Stimulated activated CD4-positive, alpha-beta T cell treated with anti-CD3 and anti-CD28 coated beads, Interleukin-4, amount 100 ng/mL, for 4 hours (primary cell): ENCODE data around the gene CCDC27.
"Not testable (repeated sequence)": the region's sequence is repeated elsewhere in the genome, so short reads cannot be mapped to it uniquely, and the experiment has no call there.

Experiments used
- DNase-seq, 2 experiments: peaks; one replicate each; pipeline ENCODE4 v3.0.0-alpha.2; 2020

The CCDC27 gene

GRCh38 chr1:3740042-3740441 is 12.2 kb upstream of the CCDC27 start:
- DNase-seq = no peak

- DNase-seq = no peak
Observed at GRCh38 chr1:3740752-3741151, 11.5 kb upstream of the CCDC27 start.

DNA sequence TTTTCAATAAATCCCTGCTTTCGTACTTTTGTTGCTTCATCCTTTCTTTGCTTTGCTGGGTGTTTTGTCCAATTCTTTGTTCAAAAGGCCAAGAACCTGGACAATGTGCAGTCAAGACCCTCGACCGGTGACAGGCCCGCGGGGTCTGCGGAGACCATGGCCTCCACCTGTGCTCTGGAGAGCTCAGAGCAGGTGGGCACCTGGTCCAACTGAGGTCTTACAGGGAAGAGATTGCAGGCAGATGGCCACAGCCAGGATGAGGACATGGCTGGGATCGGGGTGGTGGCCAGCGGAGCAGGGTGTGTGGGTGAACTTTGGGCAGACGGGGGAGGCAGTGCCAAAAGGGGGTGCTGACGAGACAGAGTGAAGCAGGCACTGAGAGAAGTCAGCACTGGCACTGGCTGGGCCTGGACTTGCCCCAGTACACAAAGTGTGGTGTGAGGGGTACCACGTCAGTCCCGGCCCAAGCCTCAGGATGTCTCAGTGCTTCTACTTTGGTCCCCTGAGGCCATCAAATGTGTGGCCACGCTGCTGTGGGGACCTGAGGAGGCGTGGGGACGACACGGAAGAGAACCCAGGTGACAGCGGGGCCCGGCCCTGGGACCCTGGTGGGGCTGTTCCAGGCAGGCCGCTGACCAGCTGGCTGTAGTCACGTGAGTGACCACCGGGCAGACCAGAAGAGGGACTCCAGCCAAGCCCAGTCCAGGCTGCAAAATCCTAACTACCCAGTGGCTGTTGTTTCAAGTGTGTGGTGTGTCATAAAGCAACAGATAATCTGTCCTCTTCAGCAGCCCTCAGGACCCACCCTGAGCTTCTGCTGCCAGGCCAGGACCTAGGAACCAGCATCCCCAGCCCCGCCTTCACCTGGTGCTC is 10.4 kb upstream of the CCDC27 start:
- no peak for DNase-seq

GRCh38 chr1:3742439-3743298 is 9.6 kb upstream of the CCDC27 start:
- no peak for DNase-seq

GRCh38 chr1:3743421-3743820 is 8.8 kb upstream of the CCDC27 start:
- no peak for DNase-seq

DNA sequence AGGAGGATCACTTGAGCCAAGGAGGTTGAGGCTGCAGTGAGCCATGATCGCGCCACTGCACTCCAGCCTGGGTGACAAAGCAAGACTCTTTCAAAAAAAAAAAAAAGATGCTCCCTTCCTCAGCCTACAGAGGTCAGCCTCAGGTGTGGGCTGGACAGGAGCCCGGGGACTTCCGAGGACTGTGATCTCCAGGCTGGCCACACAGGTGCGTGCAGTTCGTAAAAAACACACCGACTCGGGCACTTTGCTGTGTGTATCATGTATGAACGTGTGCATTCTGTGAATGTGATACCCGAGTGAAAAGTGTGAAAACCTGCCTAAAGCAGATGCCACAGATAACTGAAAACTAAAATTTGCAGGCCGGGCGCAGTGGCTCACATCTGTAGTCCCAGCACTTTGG is 8.4 kb upstream of the CCDC27 start:
- DNase-seq = no peak

DNA sequence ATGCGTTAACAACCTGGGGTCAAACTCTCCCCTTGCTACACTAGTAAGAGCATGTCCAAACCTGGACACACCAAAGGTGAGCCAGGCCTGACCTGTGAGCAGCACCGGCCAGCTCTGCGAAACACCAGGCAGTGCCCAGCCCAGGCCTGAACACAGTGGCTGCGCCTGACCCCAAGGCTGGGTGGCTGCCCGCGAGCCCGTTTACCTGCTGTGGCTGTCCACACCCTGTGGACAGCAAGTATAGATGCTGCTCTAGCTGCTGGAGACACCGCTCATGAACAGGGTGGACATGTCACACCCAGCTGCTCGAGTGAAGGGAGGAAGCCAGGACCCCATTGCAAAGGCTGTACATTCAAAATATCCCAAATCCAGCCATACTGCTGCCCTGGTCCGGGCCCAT is 7.6 kb upstream of the CCDC27 start:
- DNase-seq = no peak

GRCh38 chr1:3745071-3745470 is 7.2 kb upstream of the CCDC27 start:
- DNase-seq = no peak

DNA sequence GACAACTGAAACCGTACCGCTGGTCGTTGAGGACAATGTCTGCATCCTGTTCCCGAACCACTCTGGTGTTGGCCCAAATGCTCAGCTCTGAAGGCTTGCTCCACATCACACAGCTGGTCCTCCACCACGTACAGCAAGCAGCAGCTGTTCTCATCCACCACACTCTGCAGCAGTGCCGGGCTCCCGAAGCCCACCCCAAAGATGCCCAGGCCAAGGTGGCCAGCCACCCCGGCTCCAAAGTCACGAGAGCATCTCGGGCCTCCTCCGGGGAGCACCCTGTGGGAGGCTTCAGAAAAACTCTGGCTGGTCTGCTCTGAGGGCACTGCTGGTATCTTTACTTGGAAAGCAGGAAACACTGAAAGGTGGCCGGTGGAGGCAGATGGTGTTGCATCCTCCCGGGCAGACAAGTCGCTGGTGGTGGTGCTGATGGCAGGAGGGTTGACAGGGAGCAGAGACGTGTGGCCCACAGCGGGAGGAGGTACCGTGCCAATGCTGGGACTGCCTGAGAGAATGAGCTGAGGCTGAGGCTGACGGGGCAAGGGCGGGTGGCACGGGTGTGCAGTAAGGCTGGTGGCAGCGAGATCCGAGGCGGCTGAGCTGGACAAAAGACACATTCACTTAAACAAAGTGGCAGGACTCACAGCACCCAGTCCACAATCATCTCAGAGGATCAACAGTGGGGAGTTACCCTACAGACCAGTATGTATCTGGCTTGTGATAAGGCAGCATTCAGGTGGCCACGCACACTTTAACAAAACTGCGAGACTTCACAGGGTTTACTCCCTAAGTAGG is 6.5 kb upstream of the CCDC27 start:
- no peak for DNase-seq

DNA sequence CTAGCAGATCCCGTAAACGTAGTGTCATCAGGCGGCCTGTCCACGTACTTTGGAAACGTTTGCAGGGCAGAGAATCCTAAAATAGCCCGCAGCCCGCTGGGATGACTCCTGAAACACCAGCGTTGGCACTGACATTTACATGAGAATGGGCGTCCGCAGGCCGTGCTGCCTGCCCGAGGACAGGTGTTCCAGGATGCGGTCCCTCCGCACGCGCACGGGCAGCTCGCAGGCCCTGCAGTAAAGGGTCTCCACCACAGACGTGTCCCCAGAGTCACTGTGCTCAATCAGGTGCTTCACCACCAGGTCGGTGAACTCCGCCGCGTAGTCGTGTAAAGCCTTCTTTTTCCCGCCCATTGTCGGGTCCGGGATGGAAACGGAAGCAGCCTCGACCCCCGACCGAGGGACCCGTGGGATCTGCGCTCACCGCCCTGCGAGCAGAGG is 5.8 kb upstream of the CCDC27 start:
- no peak for DNase-seq

GRCh38 chr1:3746830-3747521 is 5.3 kb upstream of the CCDC27 start:
- peak; percentile 85 to 89 for DNase-seq

DNA sequence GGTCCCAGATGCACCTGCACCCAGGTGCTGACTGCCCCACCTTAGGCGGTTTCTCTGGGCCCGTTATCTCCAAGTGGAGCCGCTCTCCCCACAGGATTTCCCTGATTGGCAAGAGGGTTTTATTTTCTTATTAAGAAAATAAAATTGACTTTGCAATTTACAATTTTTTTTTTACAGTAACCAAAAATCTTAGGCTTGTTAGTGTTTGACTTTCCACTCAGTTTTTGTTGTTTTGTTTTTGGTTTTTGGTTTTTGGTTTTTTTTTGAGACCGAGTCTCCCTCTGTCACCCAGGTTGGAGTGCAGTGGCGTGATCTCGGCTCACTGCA is 4.8 kb upstream of the CCDC27 start:
- DNase-seq = no peak

GRCh38 chr1:3747903-3748302 is 4.3 kb upstream of the CCDC27 start:
- no peak for DNase-seq

GRCh38 chr1:3748316-3748900 is 3.8 kb upstream of the CCDC27 start:
- DNase-seq = not testable (repeated sequence)

DNA sequence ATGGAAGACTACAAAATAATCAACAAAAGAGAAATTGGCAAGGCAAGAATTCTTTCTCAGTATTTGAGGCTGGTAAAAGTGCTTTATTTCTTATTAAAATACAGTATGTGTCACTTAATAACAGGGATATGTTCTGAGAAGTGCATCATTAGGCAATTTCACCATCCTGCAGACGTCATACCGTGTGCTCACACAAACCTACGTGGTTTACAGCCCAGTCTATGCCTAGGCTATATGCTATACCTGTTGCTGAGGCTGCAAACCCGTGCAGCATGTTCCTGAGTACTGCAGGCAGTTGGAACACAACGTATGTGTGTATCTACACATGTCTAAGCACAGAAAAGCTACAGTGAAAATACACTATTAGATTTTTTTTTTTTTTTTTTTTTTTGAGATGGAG is 2.7 kb upstream of the CCDC27 start:
- no peak for DNase-seq

DNA sequence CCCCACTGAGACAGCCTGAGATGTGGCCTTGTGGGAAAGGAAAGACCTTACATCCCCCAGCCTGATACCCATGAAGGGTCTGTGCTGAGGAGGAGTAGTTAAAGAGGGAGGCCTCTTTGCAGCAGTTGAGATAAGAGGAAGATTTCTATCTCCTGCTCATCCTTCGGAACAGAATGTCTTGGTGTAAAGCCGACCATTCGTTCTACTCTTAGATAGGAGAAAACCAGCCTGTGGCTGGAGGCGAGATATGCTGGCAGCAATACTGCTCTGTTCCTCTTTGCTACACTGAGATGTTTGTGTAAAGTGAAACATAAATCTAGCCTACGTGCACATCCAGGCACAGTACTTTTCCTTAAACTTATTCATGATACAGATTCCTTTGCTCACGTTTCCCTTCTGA is 1.5 kb upstream of the CCDC27 start:
- no peak for DNase-seq

DNA sequence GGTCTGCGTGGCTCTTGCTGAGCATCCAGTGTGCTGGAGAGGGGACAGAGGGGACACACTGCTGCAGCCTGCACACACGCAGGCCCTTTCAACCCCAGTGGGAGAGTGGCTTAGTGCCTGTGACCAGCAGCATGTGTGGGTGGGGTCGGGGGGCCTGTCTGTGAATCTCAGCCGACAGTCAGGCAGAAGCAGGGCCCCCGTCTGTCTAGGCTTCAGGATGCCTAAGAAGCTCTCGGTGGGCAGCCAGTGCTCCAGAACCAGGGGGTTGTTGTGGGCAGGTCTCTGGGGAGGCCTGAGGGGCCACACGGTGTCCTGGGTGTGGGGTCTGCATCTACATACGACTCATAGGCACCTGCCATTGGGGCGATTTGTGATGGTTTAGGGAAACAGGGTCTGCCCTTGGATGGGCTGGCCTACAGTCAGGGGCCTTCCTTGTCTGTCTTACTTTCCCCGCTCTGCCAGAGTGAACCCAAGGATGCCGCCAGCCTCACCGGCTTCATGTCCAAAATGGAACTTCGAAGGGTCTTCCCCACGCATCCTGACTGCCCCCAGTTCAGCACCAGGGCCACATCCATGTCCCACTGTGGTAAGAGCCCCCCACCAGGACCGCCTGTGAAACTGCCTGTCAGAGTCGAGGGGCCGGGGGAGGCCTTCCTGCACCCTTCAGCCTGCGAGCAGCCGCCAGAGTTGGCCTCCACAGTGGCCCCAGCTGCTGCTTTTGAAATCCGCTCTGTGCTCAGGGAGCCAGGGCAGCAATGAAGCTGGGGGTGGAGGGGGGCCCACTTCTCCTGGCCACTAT is 1.6 kb downstream of the CCDC27 start:
- DNase-seq = no peak

DNA sequence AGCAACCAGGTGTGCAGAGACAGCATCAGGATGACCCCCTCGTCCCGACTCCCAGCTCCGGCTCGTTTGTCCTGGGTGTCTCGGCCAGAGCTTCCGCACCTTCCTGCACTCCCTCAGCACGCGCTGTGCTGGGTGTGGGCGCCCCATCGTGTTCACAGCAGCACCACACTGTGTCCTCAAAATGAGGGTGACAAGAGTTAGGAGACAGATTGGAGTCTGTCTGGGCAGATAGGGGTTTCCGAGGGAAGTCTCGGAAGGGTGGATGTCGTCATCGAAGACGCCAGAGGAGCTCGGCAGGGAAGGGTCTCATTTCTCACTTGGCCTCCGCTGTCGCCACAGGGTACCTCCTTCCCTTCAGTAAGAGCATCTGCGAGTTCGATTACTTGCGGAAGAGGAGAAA is 4.1 kb downstream of the CCDC27 start:
- no peak for DNase-seq

- no peak for DNase-seq
Observed at GRCh38 chr1:3759164-3759563, 6.9 kb downstream of the CCDC27 start.

DNA sequence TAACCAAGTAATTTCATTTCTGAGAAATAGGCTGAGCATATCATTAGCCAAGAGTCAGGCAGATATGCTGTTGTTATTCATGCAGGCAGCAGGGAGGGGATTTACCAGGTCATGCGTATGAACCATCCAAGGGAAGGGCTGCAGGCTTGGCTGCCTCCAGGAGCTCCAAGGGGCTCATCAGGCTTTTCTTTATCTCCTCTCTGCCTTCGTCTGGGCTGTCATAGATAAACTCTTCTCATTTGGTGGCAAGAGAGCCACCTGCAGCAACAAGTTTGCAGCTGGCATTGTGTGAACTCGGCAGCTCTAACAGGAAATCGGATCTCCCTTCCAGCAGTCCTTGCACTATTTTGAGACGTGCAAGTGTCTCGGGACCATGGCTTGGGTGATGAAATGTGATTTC is 7.5 kb downstream of the CCDC27 start:
- no peak for DNase-seq

DNA sequence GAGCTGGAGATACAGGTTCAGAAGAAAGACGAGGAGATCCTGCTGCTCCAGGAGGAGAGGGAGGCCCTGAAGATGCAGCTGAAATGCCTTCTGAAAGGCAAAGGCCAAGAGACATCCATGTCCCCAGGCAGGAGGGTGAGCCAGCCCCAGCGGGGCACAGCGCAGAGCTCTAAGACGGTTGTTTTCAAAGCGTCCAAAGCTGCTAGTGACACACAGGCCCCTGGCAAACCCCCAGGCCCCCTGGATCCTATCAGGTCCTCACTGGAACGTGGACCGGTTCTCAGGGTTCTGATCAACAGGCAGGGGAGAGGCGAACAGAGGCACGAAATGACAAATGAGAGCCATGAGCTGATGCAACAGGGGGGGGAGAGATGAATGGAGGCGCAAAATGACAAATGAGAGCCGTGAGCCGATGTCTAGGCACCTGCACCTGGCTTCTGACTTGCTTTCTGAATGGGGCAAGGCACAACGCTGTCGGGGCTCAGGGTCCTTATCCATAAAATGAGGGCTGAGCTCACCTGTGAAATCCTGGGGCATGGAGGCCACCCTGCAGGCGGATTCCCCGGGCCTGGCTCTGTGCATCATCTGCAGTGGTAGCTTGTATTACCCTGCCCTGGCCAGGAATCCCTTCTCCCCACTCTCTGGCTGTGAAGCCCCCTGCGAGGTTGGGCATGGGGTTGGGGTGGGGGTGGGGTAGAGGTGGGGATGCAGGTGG is 9.2 kb downstream of the CCDC27 start:
- no peak for DNase-seq
